NCI-H2196 (cell line): Measurements from ENCODE around the gene ZNF438.
"Not testable (repeated sequence)": the region's sequence is repeated elsewhere in the genome, so short reads cannot be mapped to it uniquely, and the experiment has no call there.

Experiments used
- DNase-seq: peaks from one replicate; lab custom pipeline; 2025; ENCODE audit not compliant: unreplicated experiment; lab: John Stamatoyannopoulos, UW

ZNF438 gene

DNA sequence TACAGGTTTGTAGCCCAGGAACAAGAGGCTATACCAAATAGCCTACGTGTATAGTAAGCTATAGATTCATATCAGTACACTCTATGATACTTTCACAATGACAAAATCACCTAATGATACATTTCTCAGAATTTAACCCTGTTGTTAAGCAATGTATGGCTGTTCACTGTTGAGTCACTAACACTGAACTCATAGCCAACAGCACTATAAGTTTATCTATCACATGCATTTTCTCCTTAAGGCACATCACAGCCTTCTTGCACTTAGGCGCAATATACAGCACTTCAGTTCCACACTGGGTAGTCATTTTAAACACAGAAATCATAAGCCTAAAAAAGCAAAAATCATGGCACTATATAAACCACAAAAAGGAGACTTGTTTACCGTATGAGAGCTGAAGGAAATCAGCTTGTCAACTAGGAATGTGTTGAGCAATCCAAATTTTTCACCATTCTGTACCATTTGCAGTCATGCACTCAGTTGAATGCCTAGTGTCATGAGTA, 45.6 kb downstream of the ZNF438 start:
- no peak for DNase-seq

DNA sequence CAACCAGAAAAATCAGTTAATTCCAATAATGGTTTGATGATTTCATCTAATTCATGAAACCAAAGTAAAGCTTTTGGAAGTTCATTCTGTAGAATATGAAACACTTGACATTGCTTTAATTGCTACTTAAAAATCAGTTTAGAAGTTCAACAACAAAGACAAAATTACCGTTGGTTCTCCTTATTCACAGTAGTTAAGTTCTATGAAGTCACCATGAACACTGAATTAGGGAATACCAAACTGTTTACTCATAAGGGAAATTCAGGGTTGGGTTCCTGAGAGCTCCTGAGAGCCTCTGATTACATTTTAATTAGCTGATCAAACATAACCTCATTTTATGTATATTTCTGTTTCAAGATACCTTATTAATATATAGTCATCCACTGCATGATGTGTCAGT, 46.2 kb downstream of the ZNF438 start:
- DNase-seq: no peak

DNA sequence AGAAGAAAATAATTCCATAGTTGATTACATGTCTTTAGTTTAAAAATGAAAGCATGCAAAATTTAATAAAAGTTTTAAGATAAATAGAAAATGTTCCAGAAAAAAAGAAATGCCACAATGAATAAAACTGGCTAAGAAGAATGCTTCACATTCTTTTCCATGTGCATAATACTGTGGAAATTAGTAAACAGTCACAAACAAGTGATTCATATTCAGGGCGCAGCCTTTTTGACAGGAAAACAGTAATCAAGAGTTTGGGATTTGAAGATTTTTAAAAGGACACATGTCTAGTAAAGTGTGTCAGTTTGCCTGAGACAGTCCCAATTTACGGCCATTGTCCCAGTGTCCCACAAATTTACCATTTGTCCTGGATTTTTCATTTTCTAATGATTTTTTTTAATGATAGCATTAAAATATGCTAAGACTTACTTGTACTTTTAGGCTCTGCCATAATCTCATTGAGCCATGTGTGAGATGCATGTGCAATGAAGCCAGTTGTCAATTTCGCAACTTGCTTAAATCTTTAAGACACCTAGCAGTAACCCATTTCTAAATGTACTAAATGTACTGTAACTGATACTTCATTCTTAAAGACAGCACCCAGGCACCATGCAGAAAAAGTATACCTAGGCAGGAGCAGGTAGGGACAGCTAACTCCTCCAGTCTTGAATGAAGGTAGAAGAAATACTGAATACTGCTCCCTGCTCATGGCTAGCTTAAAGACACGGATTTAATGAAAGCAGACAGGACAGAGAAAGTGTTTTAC, 46.9 kb downstream of the ZNF438 start:
- no peak for DNase-seq

GRCh38 chr10:30983209-30983608, 48.5 kb downstream of the ZNF438 start:
- not testable (repeated sequence) for DNase-seq

GRCh38 chr10:30980951-30981616, 50.6 kb downstream of the ZNF438 start:
- DNase-seq: peak; percentile 46

- no peak for DNase-seq
These were observed 51.7 kb downstream of the ZNF438 start for GRCh38 chr10:30979956-30980355.

DNA sequence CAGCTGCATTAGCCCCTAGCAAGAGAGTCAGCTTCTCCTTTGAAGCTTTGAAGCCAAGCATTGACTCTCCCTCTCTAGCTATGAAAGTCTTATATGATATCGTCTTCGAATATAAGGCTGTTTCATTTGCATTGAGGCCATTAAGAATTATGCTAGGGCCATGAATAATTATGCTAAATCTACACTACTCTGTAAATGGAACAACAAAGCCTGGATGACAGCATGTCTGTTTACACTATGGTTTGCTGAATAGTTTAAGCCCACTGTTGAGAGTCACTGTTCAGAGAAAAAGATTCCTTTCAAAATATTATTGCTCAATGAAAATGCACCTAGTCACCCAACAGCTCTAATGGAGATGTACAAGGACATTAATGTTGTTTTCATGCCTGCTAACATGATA, 52.8 kb downstream of the ZNF438 start:
- no peak for DNase-seq

GRCh38 chr10:30977385-30977784, 54.3 kb downstream of the ZNF438 start:
- DNase-seq: no peak

GRCh38 chr10:30974773-30975415, 56.8 kb downstream of the ZNF438 start:
- no peak for DNase-seq

DNA sequence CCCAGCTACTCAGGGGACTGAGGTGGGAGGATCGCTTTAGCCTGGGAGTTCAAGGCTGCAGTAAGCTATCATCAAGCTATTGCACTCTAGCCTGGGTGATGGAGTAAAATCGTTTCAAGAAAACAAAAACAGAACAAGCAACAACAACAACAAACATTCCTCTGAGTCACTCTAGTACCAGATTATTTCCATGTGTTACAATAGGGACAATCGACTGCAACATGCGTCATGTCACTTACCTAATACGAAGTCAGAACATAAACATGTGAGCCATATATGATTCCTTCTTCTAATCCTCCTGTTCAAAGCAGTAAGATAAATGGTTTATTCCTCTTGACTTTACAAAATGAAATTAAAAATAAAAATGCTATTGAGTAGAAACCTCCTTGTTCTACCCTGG, 57.3 kb downstream of the ZNF438 start:
- DNase-seq: no peak

- no peak for DNase-seq
These were observed 57.9 kb downstream of the ZNF438 start for GRCh38 chr10:30973737-30974136.

DNA sequence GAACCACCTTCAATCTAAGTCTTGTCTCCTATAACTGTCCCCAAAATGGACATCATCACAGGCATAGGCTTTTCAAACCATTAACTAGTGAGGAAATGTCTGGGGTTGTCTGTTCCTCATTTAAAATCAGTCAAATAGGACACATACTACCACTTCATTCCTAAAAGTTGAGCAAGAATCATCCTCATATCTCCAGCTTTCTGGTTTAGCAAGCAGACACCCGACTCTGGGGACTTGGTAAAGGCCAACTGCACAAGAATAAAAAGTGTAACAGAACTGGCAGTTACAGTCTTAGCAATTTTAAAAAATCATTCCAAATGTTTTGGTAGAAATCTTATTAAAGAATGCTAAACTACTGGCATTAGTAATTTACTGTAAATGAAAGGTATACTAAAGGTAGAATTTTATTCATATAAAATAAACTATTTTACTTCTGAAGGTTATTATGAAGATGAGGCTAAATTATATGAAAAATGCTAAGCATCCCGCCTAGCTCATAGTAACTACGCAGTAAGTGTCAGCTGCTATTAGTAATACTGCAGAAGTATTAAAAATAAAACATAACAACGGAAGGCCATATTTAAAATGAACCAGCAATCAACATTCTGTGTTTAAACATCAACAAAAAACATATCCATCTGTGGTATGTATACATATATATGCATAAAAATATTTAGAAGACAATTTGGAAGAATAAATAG, 60.8 kb downstream of the ZNF438 start:
- DNase-seq: no peak

DNA sequence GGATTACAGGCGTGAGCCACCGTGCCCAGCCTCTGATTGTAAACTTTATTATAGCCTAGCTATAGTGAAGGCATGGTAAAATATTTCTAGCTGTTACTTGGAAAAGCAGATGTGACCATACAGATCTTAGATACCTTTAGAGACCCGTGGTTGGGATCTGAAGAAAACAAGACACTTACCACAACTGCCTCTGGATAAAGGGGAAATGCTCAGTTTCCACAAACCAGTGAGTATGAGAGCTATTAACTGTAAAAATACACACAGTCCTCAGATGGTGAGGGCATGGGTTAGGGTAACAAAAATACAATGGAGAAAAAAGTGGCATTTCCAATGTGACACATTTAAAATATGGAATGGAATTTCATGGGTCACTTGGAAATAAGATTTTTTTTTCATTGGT, 63.0 kb downstream of the ZNF438 start:
- DNase-seq: no peak

- DNase-seq: no peak
These were observed 63.8 kb downstream of the ZNF438 start for GRCh38 chr10:30967650-30968410.

GRCh38 chr10:30963992-30964930, 67.4 kb downstream of the ZNF438 start:
- no peak for DNase-seq

GRCh38 chr10:30962522-30962921, 69.1 kb downstream of the ZNF438 start:
- no peak for DNase-seq

GRCh38 chr10:30959836-30960210, 71.8 kb downstream of the ZNF438 start:
- no peak for DNase-seq

- DNase-seq: not testable (repeated sequence)
These were observed 82.4 kb downstream of the ZNF438 start for GRCh38 chr10:30949218-30949617.

GRCh38 chr10:30944005-30944404, 87.7 kb downstream of the ZNF438 start:
- DNase-seq: no peak

DNA sequence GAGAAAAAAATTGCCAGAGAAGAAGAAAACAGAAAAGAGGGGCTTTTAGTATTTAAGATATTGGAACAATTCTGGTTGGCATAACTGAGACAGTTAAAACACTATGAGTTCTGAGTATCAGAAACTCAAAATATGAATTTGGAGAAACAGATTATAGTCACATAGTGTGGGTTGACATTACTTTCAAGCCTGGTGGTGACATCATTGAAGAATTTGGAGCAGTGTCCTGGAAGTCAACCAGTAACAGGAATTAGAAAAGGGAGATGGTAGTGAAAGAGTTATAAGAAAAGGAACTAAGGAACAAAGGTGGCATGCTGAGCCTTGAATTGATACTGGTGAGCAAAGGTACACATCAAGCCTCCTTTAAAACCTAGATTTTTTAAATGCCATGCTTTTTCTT, 88.2 kb downstream of the ZNF438 start:
- no peak for DNase-seq
